Thoracic aorta (tissue), 2 donors: Measurements from ENCODE around the gene SGMS2. TPM values are rescaled to one million over a fixed set of nuclear protein-coding genes. Genes with fewer than 3 reads are reported as not detected.
"Not testable (repeated sequence)": the region's sequence is repeated elsewhere in the genome, so short reads cannot be mapped to it uniquely, and the experiment has no call there.

ENCODE experiments used
- ATAC-seq: fragments of 150-250 bp; one replicate; pipeline ENCODE4 v1.8.0; 2017; ENCODE audit warnings: low read depth; ENCODE audit not compliant: insufficient number of reproducible peaks, low FRiP score
- DNase-seq: peaks from one replicate; pipeline ENCODE4 v3.0.0-alpha.2; 2020; ENCODE audit warnings: low spot score
- H3K27ac ChIP-seq, 2 donors: fragments of 200-600 bp; sonication (generic); 1 replicate in 1 of 2; 2 replicates in 1 of 2; pipeline ENCODE4 v1.5.1; 2016; ENCODE audit warnings: mild to moderate bottlenecking in 2 of 2, moderate library complexity in 2 of 2
- H3K27me3 ChIP-seq: fragments of 200-600 bp; sonication (generic); replicated peaks from 2 replicates; pipeline ENCODE4 v1.6.0; 2016; ENCODE audit warnings: mild to moderate bottlenecking; ENCODE audit not compliant: insufficient read depth
- H3K36me3 ChIP-seq: fragments of 200-600 bp; sonication (generic); one replicate; pipeline ENCODE4 v1.5.1; 2016
- H3K4me1 ChIP-seq, 2 donors: fragments of 200-600 bp; sonication (generic); 1 replicate in 1 of 2; 2 replicates in 1 of 2; pipeline versions ENCODE4 v1.5.1 to v1.6.0; 2016; ENCODE audit warnings: low read depth in 2 of 2, mild to moderate bottlenecking in 1 of 2; ENCODE audit not compliant: control insufficient read depth in 1 of 2
- H3K4me3 ChIP-seq: fragments of 200-600 bp; sonication (generic); 2 replicates; pipeline ENCODE4 v1.5.1; 2016; ENCODE audit warnings: mild to moderate bottlenecking
- H3K9me3 ChIP-seq: fragments of 200-600 bp; sonication (generic); 2 replicates; pipeline ENCODE4 v1.5.1; 2016
- total RNA-seq, 2 donors: library from RNA; depleted of rRNA; stranded (reverse); fragments of >200 nt; gene quantifications; one replicate each; pipeline versions ENCODE4 v1.1.0 to v1.2.3, GENCODE V29; 2016
- TF ChIP-seq, protein P1 (sequence below): fragments of 200-600 bp; sonication (generic); IDR thresholded peaks from one replicate; pipeline ENCODE4 v1.5.1; 2019; ENCODE audit warnings: antibody characterized with exemption

SGMS2 gene
- total RNA-seq, 2 donors from 2014 or later = 119 to 231 TPM

DNA sequence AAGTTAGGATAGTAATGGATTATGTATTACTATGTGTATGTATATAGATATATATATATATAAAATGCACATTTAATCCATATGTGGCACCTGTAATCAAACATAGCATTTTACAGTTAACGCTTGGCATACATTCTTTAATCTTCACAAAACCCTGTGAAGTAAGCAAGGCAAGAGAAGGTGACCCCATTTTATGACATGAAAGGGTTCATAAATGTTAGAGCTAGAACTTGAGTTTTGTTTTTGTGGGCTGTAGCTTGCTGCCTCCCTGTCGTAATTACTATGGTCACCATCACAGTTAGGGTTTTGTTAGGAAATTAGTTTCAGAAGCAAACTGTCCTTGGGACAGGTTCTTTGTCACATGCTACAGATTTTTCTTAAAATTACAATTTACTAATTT lies 92.8 kb downstream of the SGMS2 start:
- Histone ChIP-seq H3K36me3 (no peaks in the 10 kb centered on the region), H3K9me3 (peaks cover 8% of the 10 kb centered on the region), H3K4me1 (no peaks in the 10 kb centered on the region), H3K27ac (no peak overlapping the region), H3K4me3 (no peak overlapping the region), H3K27me3 (no peaks in the 10 kb centered on the region)
- TF ChIP-seq, protein P1, sequence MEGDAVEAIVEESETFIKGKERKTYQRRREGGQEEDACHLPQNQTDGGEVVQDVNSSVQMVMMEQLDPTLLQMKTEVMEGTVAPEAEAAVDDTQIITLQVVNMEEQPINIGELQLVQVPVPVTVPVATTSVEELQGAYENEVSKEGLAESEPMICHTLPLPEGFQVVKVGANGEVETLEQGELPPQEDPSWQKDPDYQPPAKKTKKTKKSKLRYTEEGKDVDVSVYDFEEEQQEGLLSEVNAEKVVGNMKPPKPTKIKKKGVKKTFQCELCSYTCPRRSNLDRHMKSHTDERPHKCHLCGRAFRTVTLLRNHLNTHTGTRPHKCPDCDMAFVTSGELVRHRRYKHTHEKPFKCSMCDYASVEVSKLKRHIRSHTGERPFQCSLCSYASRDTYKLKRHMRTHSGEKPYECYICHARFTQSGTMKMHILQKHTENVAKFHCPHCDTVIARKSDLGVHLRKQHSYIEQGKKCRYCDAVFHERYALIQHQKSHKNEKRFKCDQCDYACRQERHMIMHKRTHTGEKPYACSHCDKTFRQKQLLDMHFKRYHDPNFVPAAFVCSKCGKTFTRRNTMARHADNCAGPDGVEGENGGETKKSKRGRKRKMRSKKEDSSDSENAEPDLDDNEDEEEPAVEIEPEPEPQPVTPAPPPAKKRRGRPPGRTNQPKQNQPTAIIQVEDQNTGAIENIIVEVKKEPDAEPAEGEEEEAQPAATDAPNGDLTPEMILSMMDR = no peak
- no peak for DNase-seq
- no peak for ATAC-seq

DNA sequence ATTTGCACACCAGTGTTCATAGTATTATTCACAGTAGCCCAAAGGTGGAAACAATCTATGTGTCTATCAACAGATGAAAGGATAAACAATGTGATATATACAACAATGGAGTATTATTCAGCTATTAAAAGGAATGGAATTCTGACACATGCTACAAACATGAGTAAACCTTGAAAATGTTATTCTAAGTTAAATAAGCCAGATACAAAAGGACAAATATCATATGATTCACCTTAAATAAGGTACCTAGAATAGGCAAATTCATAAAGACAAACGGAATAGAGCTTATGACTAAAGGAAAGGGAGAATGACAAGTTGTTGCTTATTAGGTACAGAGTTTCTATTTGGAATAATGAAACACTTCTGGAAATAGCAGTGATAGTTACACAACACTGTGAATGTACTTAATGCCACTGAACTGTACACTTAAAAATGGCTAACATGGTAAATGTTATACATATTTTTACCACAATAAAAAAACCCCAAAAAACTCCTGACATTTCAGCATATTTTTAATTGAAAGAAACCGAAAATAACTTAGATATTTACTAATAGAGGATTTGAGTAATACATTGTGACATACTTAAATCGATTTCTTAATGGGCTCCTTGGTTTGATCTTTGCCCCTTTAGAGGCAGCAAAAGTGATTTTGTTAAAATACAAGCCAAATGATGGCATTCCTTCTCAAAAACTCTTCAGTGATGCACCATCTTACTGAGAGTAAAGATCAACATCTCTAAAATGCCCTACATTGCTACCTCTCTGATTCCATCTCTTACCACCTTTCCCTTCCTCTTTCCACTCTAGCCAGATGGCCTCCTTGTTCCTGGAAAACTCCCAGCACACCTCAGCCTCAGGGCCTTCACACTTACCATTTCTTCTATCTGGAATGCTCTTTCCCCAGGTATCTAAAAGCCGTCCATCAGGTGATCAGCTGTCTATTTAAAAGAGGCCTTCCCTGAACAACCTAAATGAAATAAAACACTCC lies 98.0 kb downstream of the SGMS2 start:
- no peaks in the 10 kb centered on the region for H3K4me1 ChIP-seq
- TF ChIP-seq, protein P1 = no peak
- no peaks in the 10 kb centered on the region for H3K27me3 ChIP-seq
- no peak overlapping the region for H3K4me3 ChIP-seq
- no peaks in the 10 kb centered on the region for H3K36me3 ChIP-seq
- no peak for ATAC-seq
- H3K27ac ChIP-seq = no peak overlapping the region
- peaks cover 8% of the 10 kb centered on the region for H3K9me3 ChIP-seq
- DNase-seq = no peak

DNA sequence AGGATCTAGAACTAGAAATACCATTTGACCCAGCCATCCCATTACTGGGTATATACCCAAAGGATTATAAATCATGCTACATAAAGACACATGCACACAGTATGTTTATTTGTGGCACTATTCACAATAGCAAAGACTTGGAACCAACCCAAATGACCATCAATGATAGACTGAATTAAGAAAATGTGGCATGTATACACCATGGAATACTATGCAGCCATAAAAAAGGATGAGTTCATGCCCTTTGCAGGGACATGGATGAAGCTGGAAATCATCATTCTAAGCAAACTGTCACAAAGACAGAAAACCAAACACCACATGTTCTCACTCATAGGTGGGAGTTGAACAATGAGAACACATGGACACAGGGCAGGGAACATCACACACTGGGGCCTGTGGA lies 101.0 kb downstream of the SGMS2 start:
- H3K9me3 ChIP-seq, ATAC-seq, DNase-seq, H3K4me1 ChIP-seq, H3K4me3 ChIP-seq, H3K27me3 ChIP-seq, H3K36me3 ChIP-seq, H3K27ac ChIP-seq: not testable (repeated sequence)

DNA sequence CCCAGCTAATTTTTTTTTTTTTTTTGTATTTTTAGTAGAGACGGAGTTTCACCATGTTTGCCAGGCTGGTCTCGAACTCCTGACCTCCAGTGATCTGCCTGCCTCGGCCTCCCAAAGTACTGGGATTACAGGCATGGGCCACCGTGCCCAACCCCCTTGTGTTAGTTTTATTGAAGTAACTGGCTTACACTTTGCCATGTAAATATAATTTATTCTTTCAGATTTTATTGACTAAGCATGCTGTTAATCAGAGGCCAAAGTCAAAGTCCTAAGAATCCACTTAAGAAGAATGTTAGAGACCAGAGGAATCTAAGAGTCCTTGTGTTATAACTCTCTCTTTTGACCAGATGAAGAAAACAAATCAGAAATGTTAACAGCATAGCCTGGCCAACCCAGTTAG lies 102.1 kb downstream of the SGMS2 start:
- not testable (repeated sequence) for H3K4me1 ChIP-seq, H3K36me3 ChIP-seq, H3K27ac ChIP-seq, H3K27me3 ChIP-seq, H3K4me3 ChIP-seq, ATAC-seq, H3K9me3 ChIP-seq, DNase-seq

DNA sequence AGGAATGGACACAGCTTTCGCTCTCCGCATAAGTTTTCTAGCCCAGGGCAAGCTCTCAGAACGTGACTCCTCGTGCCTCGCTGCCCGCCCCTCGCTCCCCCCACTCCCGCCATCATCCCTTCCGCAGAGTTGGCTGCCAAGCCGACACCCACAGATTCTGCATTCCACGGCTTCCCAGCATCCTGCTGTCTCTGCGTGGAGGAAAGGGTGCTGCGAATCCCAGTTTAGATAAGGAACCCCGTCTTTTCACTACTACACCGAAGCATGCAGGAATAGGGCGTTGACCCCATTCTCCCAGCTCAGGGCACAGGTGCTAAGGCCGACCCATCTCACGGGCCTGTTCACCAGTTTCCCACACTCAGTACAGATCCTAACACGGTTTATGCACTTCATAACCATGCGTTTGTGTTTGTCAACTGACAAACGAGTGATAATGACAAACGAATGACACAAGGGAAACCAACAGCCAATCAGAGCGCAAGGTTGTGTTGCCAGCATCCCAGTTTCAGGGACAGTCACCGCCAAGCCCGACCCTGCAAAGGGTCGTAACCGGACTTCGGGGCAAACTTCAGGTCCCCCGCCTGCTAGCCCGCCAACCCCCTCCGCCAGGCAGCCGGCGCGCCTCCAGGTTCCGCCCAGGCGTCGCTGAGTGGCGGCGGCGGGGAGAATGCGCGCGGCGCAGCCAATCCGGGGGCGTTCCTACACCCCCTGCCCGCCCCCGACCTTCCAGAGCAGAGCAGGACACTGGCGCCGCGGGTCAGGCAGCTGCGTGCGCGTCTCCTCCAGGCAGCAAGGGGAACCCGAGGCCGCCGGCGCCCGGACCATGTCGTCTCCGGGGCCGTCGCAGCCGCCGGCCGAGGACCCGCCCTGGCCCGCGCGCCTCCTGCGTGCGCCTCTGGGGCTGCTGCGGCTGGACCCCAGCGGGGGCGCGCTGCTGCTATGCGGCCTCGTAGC lies 106.4 kb downstream of the SGMS2 start, which contains the start of gene CYP2U1:
Gene CYP2U1 (plus strand): TSS at position 729 of the 954 bp plus-strand sequence. CDS start 95 bp downstream, at position 824.
- peaks cover 0 to 18% of the 10 kb centered on the region in 2 donors for H3K4me1 ChIP-seq
- H3K4me3 ChIP-seq = peak within 1 kb of the TSS; percentile 85
- DNase-seq = peak; percentile 49
- peak within 1 kb of the TSS; percentile 84 to 93 for H3K27ac ChIP-seq
- no peaks in the 10 kb centered on the region for H3K36me3 ChIP-seq
- peak; percentile 78 for ATAC-seq
- no peaks in the 10 kb centered on the region for H3K9me3 ChIP-seq
- H3K27me3 ChIP-seq = no peaks in the 10 kb centered on the region
- TF ChIP-seq, protein P1 = peak; percentile 20
